ENCODE measurements around the gene HIVEP3. TPM values are rescaled to one million over a fixed set of nuclear protein-coding genes. Genes with fewer than 3 reads are reported as not detected.

Gene HIVEP3
- total RNA-seq, 4 donors from 2014 or later, result 5.3 to 17.3 (median 9.1) TPM

GRCh38 chr1:41878911-41879310, 39.8 kb downstream of the HIVEP3 start:
- intact Hi-C loops (cut with DNase I; ENCODE audit: low total_unique reads), result no loop called here
- 95 to 98% methylated on average over 5 of the region's 5 CpGs for WGBS, 2 donors

GRCh38 chr1:41878495-41878894, 40.2 kb downstream of the HIVEP3 start:
- intact Hi-C loops (cut with DNase I; ENCODE audit: low total_unique reads), result no loop called here
- WGBS, 2 donors, result 74 to 90% methylated on average over 1 of the region's 1 CpG
- no peak for DNase-seq (ENCODE audit: low spot score in 2 of 2)
- no peak overlapping the region for H3K4me3 ChIP-seq (ENCODE audit: low read depth, poor library complexity, severe bottlenecking)
- no peak for TF ChIP-seq POLR2A (IDR thresholded peaks at IDR 0.05)
- TF ChIP-seq CTCF (IDR thresholded peaks at IDR 0.05), result no peak

More at GRCh38 chr1:41878911-41879310, 39.8 kb downstream of the HIVEP3 start:
- no peak overlapping the region for H3K4me3 ChIP-seq (ENCODE audit: low read depth, poor library complexity, severe bottlenecking)
- TF ChIP-seq CTCF (IDR thresholded peaks at IDR 0.05) (no peak), POLR2A (IDR thresholded peaks at IDR 0.05) (no peak)
- DNase-seq (ENCODE audit: low spot score in 2 of 2), result no peak

GRCh38 chr1:41876576-41877445, 41.9 kb downstream of the HIVEP3 start:
- intact Hi-C loops (cut with DNase I; ENCODE audit: low total_unique reads), result no loop called here
- H3K4me3 ChIP-seq (ENCODE audit: low read depth, poor library complexity, severe bottlenecking), result no peak overlapping the region
- WGBS, 2 donors, result 57 to 63% methylated on average over 3 of the region's 3 CpGs
- DNase-seq (ENCODE audit: low spot score in 2 of 2), result no peak
- TF ChIP-seq CTCF (IDR thresholded peaks at IDR 0.05), result no peak
- no peak for TF ChIP-seq POLR2A (IDR thresholded peaks at IDR 0.05)

GRCh38 chr1:41875487-41875886, 43.2 kb downstream of the HIVEP3 start:
- DNase-seq (ENCODE audit: low spot score in 2 of 2), result no peak
- WGBS, 2 donors, result 77 to 88% methylated on average over 3 of the region's 3 CpGs
- TF ChIP-seq CTCF (IDR thresholded peaks at IDR 0.05) (no peak), POLR2A (IDR thresholded peaks at IDR 0.05) (no peak)
- intact Hi-C loops (cut with DNase I; ENCODE audit: low total_unique reads), result no loop called here
- no peak overlapping the region for H3K4me3 ChIP-seq (ENCODE audit: low read depth, poor library complexity, severe bottlenecking)

- intact Hi-C loops (cut with DNase I; ENCODE audit: low total_unique reads), result no loop called here
- TF ChIP-seq POLR2A (IDR thresholded peaks at IDR 0.05), result no peak
- no peak for TF ChIP-seq CTCF (IDR thresholded peaks at IDR 0.05)
- DNase-seq (ENCODE audit: low spot score in 2 of 2), result no peak
- no peak overlapping the region for H3K4me3 ChIP-seq (ENCODE audit: low read depth, poor library complexity, severe bottlenecking)
- WGBS, 2 donors, result 81 to 86% methylated on average over 7 of the region's 7 CpGs
Observed at GRCh38 chr1:41874903-41875411, 43.8 kb downstream of the HIVEP3 start.

All from lower leg skin (tissue), 4 donors.